ENCODE data around the gene NXPH3.
"Not testable (repeated sequence)": the region's sequence is repeated elsewhere in the genome, so short reads cannot be mapped to it uniquely, and the experiment has no call there.

The NXPH3 gene

GRCh38 chr17:49549311-49549605, 26.4 kb upstream of the NXPH3 start:
- Histone ChIP-seq H3K36me3 (no peaks in the 10 kb centered on the region), H3K4me3 (ENCODE audit: low read depth, low read length) (no peak overlapping the region), H3K27me3 (no peaks in the 10 kb centered on the region), H3K9me3 (no peaks in the 10 kb centered on the region), H3K4me1 (no peaks in the 10 kb centered on the region)
- no peak for DNase-seq
- TF ChIP-seq CTCF (IDR thresholded peaks at IDR 0.05; ENCODE audit: low read depth, low read length) = no peak

GRCh38 chr17:49549691-49550678, 25.7 kb upstream of the NXPH3 start:
- TF ChIP-seq CTCF (IDR thresholded peaks at IDR 0.05; ENCODE audit: low read depth, low read length) = no peak

GRCh38 chr17:49550764-49551163, 24.9 kb upstream of the NXPH3 start:
- H3K36me3 ChIP-seq; H3K27me3 ChIP-seq; DNase-seq; H3K4me3 ChIP-seq (ENCODE audit: low read depth, low read length); H3K4me1 ChIP-seq; H3K9me3 ChIP-seq: not testable (repeated sequence)

More at GRCh38 chr17:49549691-49550678, 25.7 kb upstream of the NXPH3 start:
- Histone ChIP-seq H3K9me3 (no peaks in the 10 kb centered on the region), H3K27me3 (no peaks in the 10 kb centered on the region), H3K4me3 (ENCODE audit: low read depth, low read length) (no peak overlapping the region), H3K36me3 (no peaks in the 10 kb centered on the region), H3K4me1 (no peaks in the 10 kb centered on the region)
- DNase-seq = peak; percentile 8

- no peaks in the 10 kb centered on the region for H3K36me3 ChIP-seq
- no peaks in the 10 kb centered on the region for H3K9me3 ChIP-seq
- no peak overlapping the region for H3K4me3 ChIP-seq (ENCODE audit: low read depth, low read length)
- no peak for TF ChIP-seq CTCF (IDR thresholded peaks at IDR 0.05; ENCODE audit: low read depth, low read length)
- no peak for DNase-seq
- H3K4me1 ChIP-seq = no peaks in the 10 kb centered on the region
- no peaks in the 10 kb centered on the region for H3K27me3 ChIP-seq
Observed at GRCh38 chr17:49551221-49552069, 24.2 kb upstream of the NXPH3 start.

- Histone ChIP-seq H3K4me3 (ENCODE audit: low read depth, low read length) (no peak overlapping the region), H3K27me3 (no peaks in the 10 kb centered on the region), H3K9me3 (no peaks in the 10 kb centered on the region), H3K36me3 (no peaks in the 10 kb centered on the region), H3K4me1 (no peaks in the 10 kb centered on the region)
- no peak for TF ChIP-seq CTCF (IDR thresholded peaks at IDR 0.05; ENCODE audit: low read depth, low read length)
- DNase-seq = peak; percentile 8
Observed at GRCh38 chr17:49552070-49552751, 23.5 kb upstream of the NXPH3 start.

- H3K36me3 ChIP-seq = no peaks in the 10 kb centered on the region
- no peak for DNase-seq
- no peaks in the 10 kb centered on the region for H3K4me1 ChIP-seq
- H3K4me3 ChIP-seq (ENCODE audit: low read depth, low read length) = no peak overlapping the region
- H3K27me3 ChIP-seq = no peaks in the 10 kb centered on the region
- H3K9me3 ChIP-seq = no peaks in the 10 kb centered on the region
- no peak for TF ChIP-seq CTCF (IDR thresholded peaks at IDR 0.05; ENCODE audit: low read depth, low read length)
Observed at GRCh38 chr17:49553676-49554335, 21.9 kb upstream of the NXPH3 start.
